Measurements from ENCODE around the gene MADD.

MADD gene

DNA sequence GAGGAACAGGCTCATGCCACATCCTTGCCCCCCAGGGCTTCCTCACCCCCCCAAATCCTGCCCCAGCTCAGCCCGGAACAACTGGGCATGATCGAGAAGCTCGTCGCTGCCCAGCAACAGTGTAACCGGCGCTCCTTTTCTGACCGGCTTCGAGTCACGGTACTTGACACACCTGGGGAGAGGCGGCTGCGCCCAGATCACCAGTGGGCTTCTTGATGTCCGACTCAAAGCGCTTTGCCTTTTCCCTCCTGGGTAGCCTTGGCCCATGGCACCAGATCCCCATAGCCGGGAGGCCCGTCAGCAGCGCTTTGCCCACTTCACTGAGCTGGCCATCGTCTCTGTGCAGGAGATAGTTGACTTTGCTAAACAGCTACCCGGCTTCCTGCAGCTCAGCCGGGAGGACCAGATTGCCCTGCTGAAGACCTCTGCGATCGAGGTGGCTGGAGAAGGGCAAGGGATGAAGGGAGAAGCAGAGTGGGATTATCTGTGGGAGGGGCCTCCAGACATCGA lies 8.6 kb upstream of the MADD start:
- Histone ChIP-seq H3K4me3 (no peak overlapping the region), H3K4me2 (no peak overlapping the region), H3K4me1 (peaks cover 51% of the 10 kb centered on the region), H4K20me1 (no peaks in the 10 kb centered on the region), H3K27me3 (no peaks in the 10 kb centered on the region), H3K9me3 (no peaks in the 10 kb centered on the region), H3K9ac (no peak overlapping the region), H3K36me3 (no peaks in the 10 kb centered on the region), H3K27ac (no peak overlapping the region)
- TF ChIP-seq Cebpa-rat (IDR thresholded peaks at IDR 0.05), result no peak

- H3K4me3 ChIP-seq, result no peak overlapping the region
- H4K20me1 ChIP-seq, result no peaks in the 10 kb centered on the region
- TF ChIP-seq Cebpa-rat (IDR thresholded peaks at IDR 0.05), result no peak
- H3K9ac ChIP-seq, result no peak overlapping the region
- H3K36me3 ChIP-seq, result no peaks in the 10 kb centered on the region
- H3K27ac ChIP-seq, result no peak overlapping the region
- no peak overlapping the region for H3K4me2 ChIP-seq
- peaks cover 59% of the 10 kb centered on the region for H3K4me1 ChIP-seq
- H3K9me3 ChIP-seq, result no peaks in the 10 kb centered on the region
- H3K27me3 ChIP-seq, result no peaks in the 10 kb centered on the region
Observed at GRCh38 chr11:47264119-47264518, 5.8 kb upstream of the MADD start.

DNA sequence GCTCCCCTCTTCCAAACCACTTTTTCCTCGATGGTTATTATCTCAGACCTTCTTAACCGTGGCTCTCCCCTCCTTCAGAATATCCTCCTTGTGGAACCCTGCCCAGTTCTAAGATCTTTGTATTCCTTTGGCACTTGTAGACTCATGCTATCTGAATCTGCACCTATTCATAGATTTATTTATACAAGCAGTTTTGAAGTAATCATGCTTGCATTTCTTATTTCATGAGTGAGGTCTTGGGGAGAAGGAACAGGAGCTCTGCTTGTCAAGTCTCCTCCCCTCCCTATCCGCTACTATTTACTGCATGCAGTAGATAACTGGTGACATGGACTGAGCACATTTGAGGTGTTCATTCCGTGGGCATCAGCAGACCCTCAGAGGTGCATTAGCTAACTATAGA lies 5.4 kb upstream of the MADD start:
- H3K4me2 ChIP-seq, result no peak overlapping the region

GRCh38 chr11:47267876-47268275 lies 2.1 kb upstream of the MADD start:
- peak overlapping the region; percentile 76 for H3K4me3 ChIP-seq
- H3K4me2 ChIP-seq, result peak overlapping the region; percentile 93
- TF ChIP-seq Cebpa-rat (IDR thresholded peaks at IDR 0.05), result no peak
- no peaks in the 10 kb centered on the region for H3K36me3 ChIP-seq
- no peaks in the 10 kb centered on the region for H3K9me3 ChIP-seq
- H3K9ac ChIP-seq, result peak overlapping the region; percentile 90
- peaks cover 25% of the 10 kb centered on the region for H4K20me1 ChIP-seq
- H3K27ac ChIP-seq, result peak overlapping the region; percentile 97
- peaks cover 70% of the 10 kb centered on the region for H3K4me1 ChIP-seq
- H3K27me3 ChIP-seq, result no peaks in the 10 kb centered on the region

More for the DNA sequence above, 5.4 kb upstream of the MADD start:
- no peak overlapping the region for H3K9ac ChIP-seq
- H3K4me3 ChIP-seq, result no peak overlapping the region
- TF ChIP-seq Cebpa-rat (IDR thresholded peaks at IDR 0.05), result no peak
- no peaks in the 10 kb centered on the region for H3K36me3 ChIP-seq
- H4K20me1 ChIP-seq, result no peaks in the 10 kb centered on the region
- H3K27me3 ChIP-seq, result no peaks in the 10 kb centered on the region
- no peak overlapping the region for H3K27ac ChIP-seq
- H3K4me1 ChIP-seq, result peaks cover 55% of the 10 kb centered on the region
- H3K9me3 ChIP-seq, result no peaks in the 10 kb centered on the region

DNA sequence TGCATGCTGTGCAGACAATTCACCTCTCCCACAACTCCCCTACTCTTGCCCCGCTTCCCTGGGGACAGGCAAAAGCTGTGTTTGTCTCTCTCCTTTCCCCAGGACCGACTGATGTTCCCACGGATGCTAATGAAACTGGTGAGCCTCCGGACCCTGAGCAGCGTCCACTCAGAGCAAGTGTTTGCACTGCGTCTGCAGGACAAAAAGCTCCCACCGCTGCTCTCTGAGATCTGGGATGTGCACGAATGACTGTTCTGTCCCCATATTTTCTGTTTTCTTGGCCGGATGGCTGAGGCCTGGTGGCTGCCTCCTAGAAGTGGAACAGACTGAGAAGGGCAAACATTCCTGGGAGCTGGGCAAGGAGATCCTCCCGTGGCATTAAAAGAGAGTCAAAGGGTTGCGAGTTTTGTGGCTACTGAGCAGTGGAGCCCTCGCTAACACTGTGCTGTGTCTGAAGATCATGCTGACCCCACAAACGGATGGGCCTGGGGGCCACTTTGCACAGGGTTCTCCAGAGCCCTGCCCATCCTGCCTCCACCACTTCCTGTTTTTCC lies 1.4 kb upstream of the MADD start:
- Histone ChIP-seq H3K4me1 (peaks cover 76% of the 10 kb centered on the region), H3K4me3 (peak overlapping the region; percentile 76), H4K20me1 (peaks cover 32% of the 10 kb centered on the region), H3K36me3 (peaks cover 3% of the 10 kb centered on the region), H3K9me3 (no peaks in the 10 kb centered on the region), H3K27ac (peak overlapping the region; percentile 97), H3K27me3 (no peaks in the 10 kb centered on the region), H3K4me2 (peak overlapping the region; percentile 93), H3K9ac (peak overlapping the region; percentile 90)
- TF ChIP-seq Cebpa-rat (IDR thresholded peaks at IDR 0.05), result no peak

- H3K27me3 ChIP-seq, result no peaks in the 10 kb centered on the region
- peak overlapping the region; percentile 90 for H3K9ac ChIP-seq
- H3K36me3 ChIP-seq, result peaks cover 10% of the 10 kb centered on the region
- peaks cover 39% of the 10 kb centered on the region for H4K20me1 ChIP-seq
- H3K9me3 ChIP-seq, result no peaks in the 10 kb centered on the region
- peak overlapping the region; percentile 97 for H3K27ac ChIP-seq
- peak overlapping the region; percentile 93 for H3K4me2 ChIP-seq
- H3K4me1 ChIP-seq, result peaks cover 76% of the 10 kb centered on the region
- TF ChIP-seq Cebpa-rat (IDR thresholded peaks at IDR 0.05), result no peak
- peak overlapping the region; percentile 76 for H3K4me3 ChIP-seq
Observed at GRCh38 chr11:47269002-47269828, 718 bp upstream of the MADD start.

DNA sequence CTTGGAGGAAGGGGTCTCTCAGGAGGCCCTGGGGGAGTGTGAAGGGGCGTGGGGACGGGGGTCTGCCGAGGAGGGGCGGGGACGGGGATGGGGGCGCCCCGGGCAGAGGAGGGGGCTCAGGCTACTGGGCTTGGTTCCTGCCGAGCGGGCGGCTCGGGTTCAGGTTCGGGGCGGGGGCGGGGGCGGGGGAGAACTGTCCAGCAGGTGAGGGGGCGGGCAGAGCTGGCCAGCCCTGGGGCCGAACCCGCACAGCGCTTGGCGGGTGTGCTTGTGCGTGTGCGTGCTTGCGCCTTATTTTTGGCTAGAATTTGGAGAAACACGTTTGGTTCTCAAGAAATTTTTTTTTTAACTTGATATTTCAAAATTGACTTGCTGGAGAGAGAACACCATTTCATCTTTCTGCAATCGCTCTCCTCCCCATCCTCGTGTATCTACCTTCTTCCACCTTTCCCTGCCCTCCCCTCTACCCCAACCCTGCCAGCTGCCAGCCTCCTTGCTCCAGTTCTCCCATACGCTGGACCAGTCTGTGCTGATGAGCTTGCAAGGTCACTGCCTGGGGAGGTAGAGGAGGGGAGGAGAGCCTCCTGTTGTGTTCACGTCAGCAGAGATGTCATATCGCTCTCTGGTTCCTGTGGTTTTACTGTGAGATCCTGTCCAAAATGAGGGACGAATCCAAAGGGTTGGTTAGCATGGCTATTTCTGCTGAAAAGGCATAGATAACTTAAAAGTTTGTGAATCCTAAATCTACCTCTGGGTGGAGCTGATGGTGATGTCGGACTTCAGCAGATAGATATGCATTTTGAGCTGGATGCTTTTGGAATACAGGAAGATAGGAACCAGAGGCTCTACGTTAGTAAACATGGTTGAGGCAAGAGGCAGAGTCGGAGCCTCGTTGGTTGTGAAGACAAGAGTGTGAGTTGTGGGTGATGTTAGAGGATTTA lies 668 bp downstream of the MADD start:
- Histone ChIP-seq H3K27me3 (no peaks in the 10 kb centered on the region), H3K9me3 (no peaks in the 10 kb centered on the region), H4K20me1 (peaks cover 53% of the 10 kb centered on the region), H3K4me2 (peak overlapping the region; percentile 99), H3K27ac (peak overlapping the region; percentile 97), H3K36me3 (peaks cover 24% of the 10 kb centered on the region), H3K9ac (peak overlapping the region; percentile 85), H3K4me3 (peak overlapping the region; percentile 76), H3K4me1 (peaks cover 64% of the 10 kb centered on the region)
- no peak for TF ChIP-seq Cebpa-rat (IDR thresholded peaks at IDR 0.05)

GRCh38 chr11:47271328-47271727 lies 1.4 kb downstream of the MADD start:
- TF ChIP-seq Cebpa-rat (IDR thresholded peaks at IDR 0.05), result no peak
- peak overlapping the region; percentile 85 for H3K9ac ChIP-seq
- H3K4me2 ChIP-seq, result peak overlapping the region; percentile 99
- H3K27ac ChIP-seq, result peak overlapping the region; percentile 46
- peaks cover 31% of the 10 kb centered on the region for H3K36me3 ChIP-seq
- H3K4me3 ChIP-seq, result peak overlapping the region; percentile 76
- H3K4me1 ChIP-seq, result peaks cover 57% of the 10 kb centered on the region
- peaks cover 60% of the 10 kb centered on the region for H4K20me1 ChIP-seq
- no peaks in the 10 kb centered on the region for H3K9me3 ChIP-seq
- no peaks in the 10 kb centered on the region for H3K27me3 ChIP-seq

- H3K4me1 ChIP-seq, result peaks cover 49% of the 10 kb centered on the region
- TF ChIP-seq Cebpa-rat (IDR thresholded peaks at IDR 0.05), result no peak
- H3K27ac ChIP-seq, result no peak overlapping the region
- no peaks in the 10 kb centered on the region for H3K27me3 ChIP-seq
- H3K4me3 ChIP-seq, result peak overlapping the region; percentile 76
- no peaks in the 10 kb centered on the region for H3K9me3 ChIP-seq
- peak overlapping the region; percentile 99 for H3K4me2 ChIP-seq
- H3K9ac ChIP-seq, result peak overlapping the region; percentile 85; the same call in 1 of the 2 replicates
- peaks cover 39% of the 10 kb centered on the region for H3K36me3 ChIP-seq
- H4K20me1 ChIP-seq, result peaks cover 66% of the 10 kb centered on the region
Observed at GRCh38 chr11:47271961-47272661, 2.2 kb downstream of the MADD start.

Measured in BLaER1 (cell line).